HepG2 (cell line): ENCODE measurements around the gene ATP6V0D1.

ENCODE experiments used
- CHD4 ChIP-seq: fragments of 200-600 bp; sonication (generic); IDR thresholded peaks from 2 replicates; pipeline ENCODE4 v1.7.0; 2017; ENCODE audit warnings: mild to moderate bottlenecking, low read length, borderline replicate concordance
- EZH2 ChIP-seq: conservative IDR thresholded peaks from 2 replicates; pipeline ENCODE4 v1.6.1; 2012; ENCODE audit warnings: mild to moderate bottlenecking, low read depth, low read length, moderate library complexity
- FOXA1 ChIP-seq, 2 experiments: fragments of 450-650 bp in 1 of 2; sonication (generic) in 1 of 2; formaldehyde crosslinking in 1 of 2; IDR thresholded peaks; 2 replicates each; pipeline versions ENCODE4 v1.4.0 to v1.6.1; 2016 to 2020; ENCODE audit warnings: missing genetic modification reagents in 1 of 2
- FOXK1 ChIP-seq: sonication (generic); formaldehyde crosslinking; IDR thresholded peaks from 2 replicates; pipeline ENCODE4 v1.4.0; 2020; ENCODE audit warnings: low read depth, missing genetic modification reagents, borderline replicate concordance
- SIN3B ChIP-seq: fragments of 150-350 bp; IDR thresholded peaks from 2 replicates; pipeline ENCODE4 v1.6.1; 2014; ENCODE audit warnings: low read length
- ZBTB33 ChIP-seq: sonication (generic); formaldehyde crosslinking; IDR thresholded peaks from 2 replicates; pipeline ENCODE4 v1.4.0; 2020; ENCODE audit warnings: missing genetic modification reagents

- TF ChIP-seq FOXK1 (CRISPR knock-in tag): no peak
- no peak for TF ChIP-seq CHD4
- no peak for TF ChIP-seq EZH2
- no peak for TF ChIP-seq ZBTB33 (CRISPR knock-in tag)
- TF ChIP-seq FOXA1 (IDR thresholded peaks at IDR 0.05): no peak
- TF ChIP-seq FOXA1 (CRISPR knock-in tag; IDR thresholded peaks at IDR 0.05): no peak
- no peak for TF ChIP-seq SIN3B
Observed at GRCh38 chr16:67447508-67448076, 33.4 kb downstream of the ATP6V0D1 start.
